DOHH2 (cell line): ENCODE data around the gene ZIC4.

Experiments used
- H3F3A ChIP-seq: fragments of 200-600 bp; sonication (generic), shearing (Covaris generic); 2 replicates; pipeline ENCODE4 v1.6.0; 2016; ENCODE audit warnings: antibody characterized with exemption, mild to moderate bottlenecking; ENCODE audit not compliant: control insufficient read depth, insufficient read depth
- H3K27ac ChIP-seq: fragments of 200-600 bp; sonication (generic); 2 replicates; pipeline ENCODE4 v1.5.1; 2014; ENCODE audit warnings: low read depth, mild to moderate bottlenecking, low read length, moderate library complexity
- H3K27me3 ChIP-seq: fragments of 200-600 bp; sonication (generic); 2 replicates; pipeline ENCODE4 v1.6.1; 2014; ENCODE audit warnings: mild to moderate bottlenecking, low read length, mixed read lengths; ENCODE audit not compliant: control insufficient read depth
- H3K36me3 ChIP-seq: fragments of 200-600 bp; sonication (generic); 2 replicates; pipeline ENCODE4 v1.6.1; 2014; ENCODE audit warnings: mild to moderate bottlenecking, low read length, moderate library complexity, mixed read lengths; ENCODE audit not compliant: control insufficient read depth
- H3K4me1 ChIP-seq: fragments of 200-600 bp; sonication (generic); 2 replicates; pipeline ENCODE4 v1.6.1; 2014; ENCODE audit warnings: mild to moderate bottlenecking, low read length, mixed read lengths; ENCODE audit not compliant: control insufficient read depth
- H3K4me2 ChIP-seq: fragments of 200-600 bp; sonication (generic); 2 replicates; pipeline ENCODE4 v1.6.0; 2014; ENCODE audit warnings: mild to moderate bottlenecking, low read length, moderate library complexity
- H3K4me3 ChIP-seq: fragments of 200-600 bp; sonication (generic); 2 replicates; pipeline ENCODE4 v1.5.1; 2014; ENCODE audit warnings: mild to moderate bottlenecking, low read length, mixed read lengths
- H3K79me2 ChIP-seq: fragments of 200-600 bp; sonication (generic); 2 replicates; pipeline ENCODE4 v1.6.1; 2014; ENCODE audit warnings: mild to moderate bottlenecking, low read length, mixed read lengths; ENCODE audit not compliant: control insufficient read depth
- H3K9me2 ChIP-seq: fragments of 200-600 bp; sonication (generic); replicated peaks from 2 replicates; pipeline ENCODE4 v1.6.1; 2014; ENCODE audit warnings: mild to moderate bottlenecking, low read length, mixed read lengths; ENCODE audit not compliant: control insufficient read depth
- H3K9me3 ChIP-seq: fragments of 200-600 bp; sonication (generic); 2 replicates; pipeline ENCODE4 v1.6.1; 2014; ENCODE audit warnings: antibody characterized with exemption, low read length, mixed read lengths; ENCODE audit not compliant: control insufficient read depth, insufficient read depth
- H4K20me1 ChIP-seq: fragments of 200-600 bp; sonication (generic); 2 replicates; pipeline ENCODE4 v1.6.0; 2014; ENCODE audit warnings: low read depth, mild to moderate bottlenecking, antibody characterized with exemption, low read length, moderate library complexity; ENCODE audit not compliant: control insufficient read depth, insufficient read depth
- EZH2phosphoT487 ChIP-seq: fragments of 200-600 bp; sonication (generic); IDR thresholded peaks from 2 replicates; pipeline ENCODE4 v1.6.1; 2017; ENCODE audit warnings: borderline replicate concordance, mild to moderate bottlenecking, antibody characterized with exemption, low read length, moderate library complexity, mixed read lengths
- TF ChIP-seq, protein P1 (sequence below): fragments of 200-600 bp; sonication (generic); IDR thresholded peaks from one replicate; pipeline ENCODE4 v1.5.1; 2014; ENCODE audit warnings: antibody characterized with exemption, mild to moderate bottlenecking, low read depth, low read length; ENCODE audit not compliant: poor library complexity, severe bottlenecking

ZIC4 gene

DNA sequence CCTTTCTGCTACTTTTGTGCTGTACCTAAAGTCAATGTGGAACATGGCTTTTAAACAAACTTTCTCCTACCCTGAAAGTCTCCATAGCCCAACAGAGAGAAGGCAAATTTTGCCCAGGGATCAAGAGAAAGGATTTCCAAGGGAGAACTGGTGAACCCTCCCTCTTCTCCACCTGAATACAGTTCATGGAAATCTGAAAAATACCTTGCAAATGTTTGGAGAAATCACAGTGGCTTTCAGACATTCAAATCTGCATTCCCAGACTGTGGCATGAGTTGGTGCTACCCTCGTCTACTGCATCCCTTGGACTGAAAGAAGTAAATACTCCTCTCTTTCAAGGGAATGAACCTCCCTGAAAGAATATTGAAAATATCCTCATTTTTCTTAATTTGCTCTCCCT, 38.7 kb downstream of the ZIC4 start:
- no peaks in the 10 kb centered on the region for H3K36me3 ChIP-seq
- no peaks in the 10 kb centered on the region for H3K9me3 ChIP-seq
- H3K4me3 ChIP-seq, result no peak overlapping the region
- no peaks in the 10 kb centered on the region for H3K79me2 ChIP-seq
- no peaks in the 10 kb centered on the region for H3F3A ChIP-seq
- TF ChIP-seq EZH2phosphoT487, result no peak
- TF ChIP-seq, protein P1, sequence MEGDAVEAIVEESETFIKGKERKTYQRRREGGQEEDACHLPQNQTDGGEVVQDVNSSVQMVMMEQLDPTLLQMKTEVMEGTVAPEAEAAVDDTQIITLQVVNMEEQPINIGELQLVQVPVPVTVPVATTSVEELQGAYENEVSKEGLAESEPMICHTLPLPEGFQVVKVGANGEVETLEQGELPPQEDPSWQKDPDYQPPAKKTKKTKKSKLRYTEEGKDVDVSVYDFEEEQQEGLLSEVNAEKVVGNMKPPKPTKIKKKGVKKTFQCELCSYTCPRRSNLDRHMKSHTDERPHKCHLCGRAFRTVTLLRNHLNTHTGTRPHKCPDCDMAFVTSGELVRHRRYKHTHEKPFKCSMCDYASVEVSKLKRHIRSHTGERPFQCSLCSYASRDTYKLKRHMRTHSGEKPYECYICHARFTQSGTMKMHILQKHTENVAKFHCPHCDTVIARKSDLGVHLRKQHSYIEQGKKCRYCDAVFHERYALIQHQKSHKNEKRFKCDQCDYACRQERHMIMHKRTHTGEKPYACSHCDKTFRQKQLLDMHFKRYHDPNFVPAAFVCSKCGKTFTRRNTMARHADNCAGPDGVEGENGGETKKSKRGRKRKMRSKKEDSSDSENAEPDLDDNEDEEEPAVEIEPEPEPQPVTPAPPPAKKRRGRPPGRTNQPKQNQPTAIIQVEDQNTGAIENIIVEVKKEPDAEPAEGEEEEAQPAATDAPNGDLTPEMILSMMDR, result no peak
- no peaks in the 10 kb centered on the region for H4K20me1 ChIP-seq
- no peak overlapping the region for H3K4me2 ChIP-seq
- H3K27ac ChIP-seq, result no peak overlapping the region
- H3K27me3 ChIP-seq, result no peaks in the 10 kb centered on the region
- no peaks in the 10 kb centered on the region for H3K9me2 ChIP-seq
- no peaks in the 10 kb centered on the region for H3K4me1 ChIP-seq

DNA sequence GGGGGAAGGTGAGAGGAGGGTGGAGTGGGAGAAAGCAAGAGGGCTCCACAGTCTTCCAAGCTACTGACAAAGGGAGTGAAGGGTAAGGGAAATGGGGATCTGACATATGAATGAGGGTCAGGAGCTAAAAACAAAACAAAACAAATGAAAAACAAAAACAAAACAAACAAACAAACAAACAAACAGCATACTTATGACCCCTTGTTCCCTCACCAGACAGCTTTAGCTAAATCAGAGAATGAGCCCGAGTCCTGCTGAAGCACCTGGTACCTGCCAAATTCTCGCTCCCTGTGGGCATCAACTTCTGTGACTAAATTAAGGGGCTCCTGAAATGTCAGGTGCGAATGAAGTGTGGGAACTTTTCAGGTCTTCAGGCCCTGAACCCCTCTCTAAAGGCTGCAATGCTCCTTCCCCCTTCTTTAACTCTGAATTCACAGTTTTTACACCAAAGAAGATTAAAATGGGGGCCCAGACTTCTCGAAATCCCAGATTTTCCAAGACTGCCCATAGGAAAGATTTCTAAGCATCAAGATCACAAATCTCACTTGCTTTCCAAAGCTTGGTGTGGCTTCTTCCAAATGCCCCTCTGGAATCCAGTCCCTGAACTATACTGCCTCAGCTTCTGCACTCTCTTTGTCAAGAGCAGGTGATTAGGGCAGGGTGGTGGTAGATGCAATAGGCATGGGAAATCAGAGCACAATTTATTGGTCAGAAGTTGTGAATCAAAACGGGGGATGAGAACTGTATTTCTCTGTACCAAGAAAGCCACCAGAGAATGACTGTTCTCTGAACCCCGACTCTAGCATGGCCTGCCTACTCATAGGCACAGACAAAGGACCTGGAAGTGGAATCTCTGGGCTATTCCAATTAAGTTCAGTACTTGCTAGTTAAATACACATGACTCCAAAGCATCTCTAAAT, 40.9 kb downstream of the ZIC4 start:
- Histone ChIP-seq H3K4me2 (no peak overlapping the region), H3K4me1 (no peaks in the 10 kb centered on the region), H3K27ac (no peak overlapping the region), H4K20me1 (no peaks in the 10 kb centered on the region), H3F3A (no peaks in the 10 kb centered on the region), H3K9me3 (no peaks in the 10 kb centered on the region), H3K79me2 (no peaks in the 10 kb centered on the region), H3K9me2 (no peaks in the 10 kb centered on the region), H3K27me3 (no peaks in the 10 kb centered on the region), H3K4me3 (no peak overlapping the region), H3K36me3 (no peaks in the 10 kb centered on the region)
- no peak for TF ChIP-seq EZH2phosphoT487
- TF ChIP-seq, protein P1, result no peak

DNA sequence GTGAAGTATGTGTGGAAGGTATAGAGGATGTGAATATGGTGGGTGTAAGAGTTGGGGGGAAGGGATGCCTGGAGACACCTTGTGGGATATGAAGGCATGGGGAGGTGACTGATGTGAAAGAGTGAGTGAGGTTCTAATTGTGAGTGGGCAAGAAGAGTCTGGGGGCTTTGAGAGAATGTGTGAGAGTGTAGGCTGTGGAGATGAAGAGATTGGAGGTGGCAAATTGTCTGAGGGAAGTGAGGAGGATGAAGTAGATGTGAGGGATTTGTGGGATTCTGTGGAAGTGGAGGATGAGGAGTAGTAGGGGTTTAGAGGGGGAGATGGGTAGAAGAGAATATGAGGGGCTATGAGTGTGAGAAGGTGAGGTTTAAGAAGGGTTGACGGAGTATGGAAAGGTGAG, 41.6 kb downstream of the ZIC4 start:
- Histone ChIP-seq H3K4me1 (no peaks in the 10 kb centered on the region), H3K9me2 (no peaks in the 10 kb centered on the region), H3F3A (no peaks in the 10 kb centered on the region), H3K27me3 (no peaks in the 10 kb centered on the region), H3K4me2 (no peak overlapping the region), H3K36me3 (no peaks in the 10 kb centered on the region), H3K9me3 (no peaks in the 10 kb centered on the region), H3K27ac (no peak overlapping the region), H3K4me3 (no peak overlapping the region), H3K79me2 (no peaks in the 10 kb centered on the region), H4K20me1 (no peaks in the 10 kb centered on the region)
- TF ChIP-seq, protein P1, result no peak
- TF ChIP-seq EZH2phosphoT487, result no peak
